ENCODE measurements around the gene NCLN. TPM values are rescaled to one million over a fixed set of nuclear protein-coding genes. Genes with fewer than 3 reads are reported as not detected.

Gene NCLN
- total and polyA plus RNA-seq, 9 of the 15 experiments (the other 6 are each of a cell fraction or from before 2014, with no cell fraction given): 3.8 to 126 (median 39.6) TPM

DNA sequence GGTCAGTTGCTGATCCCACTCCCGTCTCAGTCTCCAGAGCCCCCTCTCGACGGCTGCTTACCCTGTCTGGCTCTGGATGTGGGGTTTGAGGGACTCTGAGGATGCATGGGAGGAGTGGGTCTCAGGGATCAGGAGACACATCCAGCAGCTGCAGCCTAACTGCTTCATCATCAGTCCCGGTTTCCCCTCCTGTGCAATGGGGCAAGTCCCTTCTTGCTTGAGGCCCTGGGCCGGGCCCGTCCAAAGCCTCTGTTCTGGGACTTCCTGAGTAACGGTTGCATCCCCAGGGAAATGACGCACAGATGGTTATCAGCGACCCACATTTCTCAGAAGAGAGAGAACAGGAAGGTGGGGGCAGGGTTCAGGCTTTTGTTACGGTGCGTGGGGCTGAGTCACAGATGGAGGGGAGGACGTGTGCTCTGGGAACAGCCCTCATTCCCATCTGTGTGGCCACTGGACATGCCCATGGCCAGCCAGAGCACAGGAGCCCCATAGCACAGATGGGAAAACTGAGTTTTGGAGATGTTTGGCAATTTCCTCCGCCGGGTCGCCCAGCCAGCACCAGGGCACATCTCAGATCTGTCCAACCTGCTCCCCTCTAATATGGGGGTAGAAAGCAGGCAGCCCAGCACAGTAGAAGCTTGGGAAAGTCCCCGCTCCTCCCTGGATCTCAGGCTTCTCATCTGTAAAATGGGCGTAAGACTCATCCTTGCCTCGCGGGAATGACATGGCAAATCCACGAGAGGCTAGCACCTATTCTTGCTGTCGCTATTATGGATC lies 30.6 kb upstream of the NCLN start:
- no TSS peak for BruUV-seq (replicated peaks)
- no peaks in the 10 kb centered on the region for H3K36me3 ChIP-seq (ENCODE audit: control insufficient read depth, insufficient read depth, low read length)
- FAIRE-seq: peak; percentile 99
- peaks cover 4% of the 10 kb centered on the region; the same call in 1 of the 3 replicates for H3K79me2 ChIP-seq (ENCODE audit: control insufficient read depth, insufficient read depth, low read length)
- DNase-seq (ENCODE audit: extremely low read depth in 1 of 4, low spot score in 3 of 4): peak; percentile 92 to 97 (median 93)
- peaks cover 4% of the 10 kb centered on the region for H3K9me3 ChIP-seq (replicated peaks; ENCODE audit: control insufficient read depth, insufficient read depth, low read depth, low read length)
- no peaks in the 10 kb centered on the region for H3K9me1 ChIP-seq (ENCODE audit: control insufficient read depth, insufficient read depth, low read length)
- no peaks in the 10 kb centered on the region for H4K20me1 ChIP-seq (replicated peaks; ENCODE audit: control insufficient read depth, insufficient read depth, low read length)
- peak overlapping the region; percentile 43 for H3K4me3 ChIP-seq
- H3K4me1 ChIP-seq (replicated peaks in 1 of 2; ENCODE audit: control insufficient read depth in 2 of 2, insufficient read depth in 2 of 2, low read length in 2 of 2): peaks cover 10 to 30% of the 10 kb centered on the region in 2 experiments
- in situ Hi-C loops (cut with MboI): loop anchor here (5.0 kb wide), 1 partner anchor 203 kb away; no protein-coding TSS in a partner anchor
- H3K9ac ChIP-seq (ENCODE audit: insufficient read depth in 1 of 2, low read depth in 2 of 2, low read length in 2 of 2): peak overlapping the region; percentile 79 to 85
- POLR2A ChIA-PET: no interaction called here
- peak overlapping the region; percentile 86 for H3K4me2 ChIP-seq (ENCODE audit: insufficient read depth, low read length)
- H3K27ac ChIP-seq (ENCODE audit: extremely low read depth, low read depth, low read length): peak overlapping the region; percentile 88
- CTCF ChIA-PET (ENCODE audit: low intra/inter-chr PET ratio): interaction anchor here (0.6 kb wide), 1 partner anchor 145 kb away, joined by 3 read pairs; no protein-coding TSS in a partner anchor
- WGBS (ENCODE audit: insufficient coverage, low coverage, missing lambda C conversion rate): 14% methylated on average over 20 of the region's 21 CpGs
- peak; percentile 98 for ATAC-seq
- H2AFZ ChIP-seq (ENCODE audit: low read depth, low read length): peak overlapping the region; percentile 75
- intact Hi-C loops (cut with micrococcal nuclease): no loop called here
- no peaks in the 10 kb centered on the region for H3K27me3 ChIP-seq (ENCODE audit: control insufficient read depth in 2 of 2, insufficient read depth in 2 of 2, low read length in 2 of 2)
- TF ChIP-seq GATA2 (CRISPR knock-in tag; IDR thresholded peaks at IDR 0.05): peak; percentile 95
- 0 out of 2 replicates have a peak, but pooled peaks have one; percentile 68 for TF ChIP-seq SMAD3 (CRISPR knock-in tag; conservative IDR thresholded peaks at IDR 0.05)
- TF ChIP-seq, protein P1, sequence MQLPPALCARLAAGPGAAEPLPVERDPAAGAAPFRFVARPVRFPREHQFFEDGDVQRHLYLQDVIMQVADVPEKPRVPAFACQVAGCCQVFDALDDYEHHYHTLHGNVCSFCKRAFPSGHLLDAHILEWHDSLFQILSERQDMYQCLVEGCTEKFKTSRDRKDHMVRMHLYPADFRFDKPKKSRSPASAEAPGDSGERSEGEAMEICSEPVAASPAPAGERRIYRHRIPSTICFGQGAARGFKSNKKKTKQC (CRISPR knock-in tag; IDR thresholded peaks at IDR 0.05): no peak
- peak; percentile 93 for TF ChIP-seq ARID1B (IDR thresholded peaks at IDR 0.05)
- 0 out of 2 replicates have a peak, but pooled peaks have one; percentile 23 for TF ChIP-seq ZNF583 (CRISPR knock-in tag; IDR thresholded peaks at IDR 0.05)
- peak; percentile 34; the same call in 1 of the 2 replicates for TF ChIP-seq MECOM (CRISPR knock-in tag; IDR thresholded peaks at IDR 0.05)
- TF ChIP-seq, protein P2, sequence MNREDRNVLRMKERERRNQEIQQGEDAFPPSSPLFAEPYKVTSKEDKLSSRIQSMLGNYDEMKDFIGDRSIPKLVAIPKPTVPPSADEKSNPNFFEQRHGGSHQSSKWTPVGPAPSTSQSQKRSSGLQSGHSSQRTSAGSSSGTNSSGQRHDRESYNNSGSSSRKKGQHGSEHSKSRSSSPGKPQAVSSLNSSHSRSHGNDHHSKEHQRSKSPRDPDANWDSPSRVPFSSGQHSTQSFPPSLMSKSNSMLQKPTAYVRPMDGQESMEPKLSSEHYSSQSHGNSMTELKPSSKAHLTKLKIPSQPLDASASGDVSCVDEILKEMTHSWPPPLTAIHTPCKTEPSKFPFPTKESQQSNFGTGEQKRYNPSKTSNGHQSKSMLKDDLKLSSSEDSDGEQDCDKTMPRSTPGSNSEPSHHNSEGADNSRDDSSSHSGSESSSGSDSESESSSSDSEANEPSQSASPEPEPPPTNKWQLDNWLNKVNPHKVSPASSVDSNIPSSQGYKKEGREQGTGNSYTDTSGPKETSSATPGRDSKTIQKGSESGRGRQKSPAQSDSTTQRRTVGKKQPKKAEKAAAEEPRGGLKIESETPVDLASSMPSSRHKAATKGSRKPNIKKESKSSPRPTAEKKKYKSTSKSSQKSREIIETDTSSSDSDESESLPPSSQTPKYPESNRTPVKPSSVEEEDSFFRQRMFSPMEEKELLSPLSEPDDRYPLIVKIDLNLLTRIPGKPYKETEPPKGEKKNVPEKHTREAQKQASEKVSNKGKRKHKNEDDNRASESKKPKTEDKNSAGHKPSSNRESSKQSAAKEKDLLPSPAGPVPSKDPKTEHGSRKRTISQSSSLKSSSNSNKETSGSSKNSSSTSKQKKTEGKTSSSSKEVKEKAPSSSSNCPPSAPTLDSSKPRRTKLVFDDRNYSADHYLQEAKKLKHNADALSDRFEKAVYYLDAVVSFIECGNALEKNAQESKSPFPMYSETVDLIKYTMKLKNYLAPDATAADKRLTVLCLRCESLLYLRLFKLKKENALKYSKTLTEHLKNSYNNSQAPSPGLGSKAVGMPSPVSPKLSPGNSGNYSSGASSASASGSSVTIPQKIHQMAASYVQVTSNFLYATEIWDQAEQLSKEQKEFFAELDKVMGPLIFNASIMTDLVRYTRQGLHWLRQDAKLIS (CRISPR knock-in tag; IDR thresholded peaks at IDR 0.05): 0 out of 2 replicates have a peak, but pooled peaks have one; percentile 59
- no peak for TF ChIP-seq SETDB1 (IDR thresholded peaks at IDR 0.05; ENCODE audit: low read length)
- TF ChIP-seq MTA2 (IDR thresholded peaks at IDR 0.05; ENCODE audit: low read depth): peak; percentile 43; the same call in 1 of the 2 replicates
- TF ChIP-seq GATAD2B (IDR thresholded peaks at IDR 0.05; ENCODE audit: borderline replicate concordance): peak; percentile 96
